Spleen (tissue), 11 donors: ENCODE measurements around the gene POLR2I. TPM values are rescaled to one million over a fixed set of nuclear protein-coding genes. Genes with fewer than 3 reads are reported as not detected.

Experiments
- DNase-seq: peaks from one replicate; pipeline ENCODE4 v3.0.0-alpha.2; 2020
- H3K27ac ChIP-seq, 8 donors: fragments of 200-600 bp; sonication (generic) in 7 of 8; 1 replicate in 4 of 8; 2 replicates in 4 of 8; pipeline versions ENCODE4 v1.5.0 to v1.8.0; 2016 to 2021; ENCODE audit warnings: inconsistent platforms in 4 of 8, mild to moderate bottlenecking in 4 of 8, moderate library complexity in 1 of 8
- H3K27me3 ChIP-seq, 7 donors: fragments of 200-600 bp; sonication (generic) in 6 of 7; replicated peaks in 1 of 7; 1 replicate in 4 of 7; 2 replicates in 3 of 7; pipeline versions ENCODE4 v1.5.0 to v1.8.0; 2016 to 2021; ENCODE audit warnings: inconsistent platforms in 3 of 7, mild to moderate bottlenecking in 1 of 7
- H3K36me3 ChIP-seq, 6 donors: fragments of 200-600 bp; sonication (generic) in 5 of 6; 1 replicate in 4 of 6; 2 replicates in 2 of 6; pipeline versions ENCODE4 v1.5.0 to v1.8.0; 2016 to 2021; ENCODE audit warnings: inconsistent platforms in 2 of 6
- H3K4me1 ChIP-seq, 6 donors: fragments of 200-600 bp; sonication (generic) in 5 of 6; 1 replicate in 3 of 6; 2 replicates in 3 of 6; pipeline versions ENCODE4 v1.5.0 to v1.8.0; 2016 to 2021; ENCODE audit warnings: inconsistent platforms in 3 of 6
- H3K4me3 ChIP-seq, 8 donors: fragments of 200-600 bp; sonication (generic) in 7 of 8; 1 replicate in 4 of 8; 2 replicates in 4 of 8; pipeline versions ENCODE4 v1.5.0 to v1.8.0; 2016 to 2021; ENCODE audit warnings: inconsistent platforms in 4 of 8, mild to moderate bottlenecking in 4 of 8, moderate library complexity in 2 of 8
- H3K9me3 ChIP-seq, 8 donors: fragments of 200-600 bp; sonication (generic) in 7 of 8; 1 replicate in 4 of 8; 2 replicates in 4 of 8; pipeline versions ENCODE4 v1.5.0 to v1.8.0; 2016 to 2021; ENCODE audit warnings: inconsistent platforms in 4 of 8
- CTCF ChIP-seq, 11 experiments: fragments of 200-600 bp in 7 of 11; fragments of 450-650 bp in 4 of 11; sonication (generic) in 4 of 11; IDR thresholded peaks in 8 of 11; conservative IDR thresholded peaks in 3 of 11; 1 replicate in 7 of 11; 2 replicates in 4 of 11; pipeline versions ENCODE4 v1.4.0 to v1.8.0; 2016 to 2021; ENCODE audit warnings: antibody characterized with exemption in 11 of 11, inconsistent platforms in 4 of 11, mild to moderate bottlenecking in 1 of 11
- POLR2A ChIP-seq, 3 donors: fragments of 450-650 bp; IDR thresholded peaks; one replicate each; pipeline ENCODE4 v1.5.1; 2017; ENCODE audit warnings: antibody characterized with exemption in 3 of 3, mild to moderate bottlenecking in 1 of 3
- POLR2AphosphoS5 ChIP-seq, 3 donors: sonication (generic); formaldehyde crosslinking; IDR thresholded peaks; one replicate each; pipeline ENCODE4 v1.5.1; 2017; ENCODE audit warnings: antibody characterized with exemption in 3 of 3
- WGBS, 5 donors: extraction: QIAGEN DNeasy Blood & Tissue Kit in 3 of 5; methylation state at CpG; one replicate each; pipeline versions ENCODE4 v1.1.5 to v1.1.7; 2013 to 2018; 5-methylcytosine and 5-hydroxymethylcytosine counted together
- intact Hi-C: fragments of 100-400 bp; cut with DNase I; formaldehyde crosslinking; loops from one replicate; pipeline ENCODE4 v1.15.0; 2023; ENCODE audit warnings: low total_unique reads
- polyA plus RNA-seq, 3 donors: library from polyadenylated mRNA; stranded (reverse); fragments of 200-250 nt; gene quantifications; one replicate each; pipeline ENCODE4 v1.2.1, GENCODE V29; 2013
- total RNA-seq, 7 donors: library from RNA; depleted of rRNA in 3 of 7; stranded (reverse); fragments of >200 nt in 3 of 7; fragmentation: NEBNext Ultra II Directional in 4 of 7; extraction: Animal tissue kit (Norgen Biotek cat#: 25700) in 4 of 7; gene quantifications; one replicate each; pipeline versions ENCODE4 v1.1.0 to v1.2.1, GENCODE V29; 2016 to 2021
- donor health status: healthy with polysubstance abuse.
- donor health status: DM: no; HTN: no; CAD: no; lungs with moderate emphysema.
- donor health status: DM: no; HTN: no; CAD: no.
- donor health status: Bipolar disorder and iron deficiency.
- donor health status: healthy.
- donor health status: DM: no; HTN: no; CAD: no.
- donor health status: DM: yes; HTN: yes; CAD: no.

The POLR2I gene
- total and polyA plus RNA-seq, 10 donors: 23.1 to 60.3 (median 38.3) TPM

- no peaks in the 10 kb centered on the region for H3K9me3 ChIP-seq
- no peak for DNase-seq
- TF ChIP-seq POLR2A (IDR thresholded peaks at IDR 0.05) (no peak), CTCF (IDR thresholded peaks at IDR 0.05 in 8 of 11, conservative IDR thresholded peaks at IDR 0.05 in 3 of 11) (no peak), POLR2AphosphoS5 (IDR thresholded peaks at IDR 0.05) (no peak)
- H3K27me3 ChIP-seq: no peaks in the 10 kb centered on the region
- H3K27ac ChIP-seq: no peak overlapping the region
- peaks cover 0 to 92% (median 0%) of the 10 kb centered on the region in 6 donors for H3K36me3 ChIP-seq
- 70 to 82% (median 74%) methylated on average over 5 of the region's 5 CpGs for WGBS, 5 donors
- H3K4me3 ChIP-seq: no peak overlapping the region
- peaks cover 0 to 15% (median 0%) of the 10 kb centered on the region in 6 donors for H3K4me1 ChIP-seq
- intact Hi-C loops: no loop called here
Measured at GRCh38 chr19:36093146-36093662, 21.5 kb downstream of the POLR2I start.

GRCh38 chr19:36092566-36092965 is 22.1 kb downstream of the POLR2I start:
- H3K4me1 ChIP-seq: peaks cover 0 to 8% (median 0%) of the 10 kb centered on the region in 6 donors
- H3K36me3 ChIP-seq: peaks cover 0 to 98% (median 0%) of the 10 kb centered on the region in 6 donors
- DNase-seq: no peak
- no peaks in the 10 kb centered on the region for H3K9me3 ChIP-seq
- intact Hi-C loops: no loop called here
- H3K27ac ChIP-seq: no peak overlapping the region
- 97 to 98% (median 97%) methylated on average over 7 of the region's 7 CpGs for WGBS, 5 donors
- no peaks in the 10 kb centered on the region for H3K27me3 ChIP-seq
- H3K4me3 ChIP-seq: no peak overlapping the region
- TF ChIP-seq POLR2A (IDR thresholded peaks at IDR 0.05): no peak
- no peak for TF ChIP-seq POLR2AphosphoS5 (IDR thresholded peaks at IDR 0.05)
- TF ChIP-seq CTCF (IDR thresholded peaks at IDR 0.05 in 8 of 11, conservative IDR thresholded peaks at IDR 0.05 in 3 of 11): no peak

GRCh38 chr19:36090910-36091695 is 23.6 kb downstream of the POLR2I start:
- Histone ChIP-seq H3K4me1 (no peaks in the 10 kb centered on the region), H3K4me3 (no peak overlapping the region), H3K9me3 (no peaks in the 10 kb centered on the region), H3K27me3 (no peaks in the 10 kb centered on the region), H3K27ac (no peak overlapping the region), H3K36me3 (peaks cover 0 to 100% (median 0%) of the 10 kb centered on the region in 6 donors)
- intact Hi-C loops: no loop called here
- DNase-seq: no peak
- WGBS, 5 donors: 81 to 100% (median 90%) methylated on average over 10 to 13 of the region's 13 CpGs
- TF ChIP-seq POLR2AphosphoS5 (IDR thresholded peaks at IDR 0.05): no peak
- TF ChIP-seq POLR2A (IDR thresholded peaks at IDR 0.05): no peak
- no peak for TF ChIP-seq CTCF (IDR thresholded peaks at IDR 0.05 in 8 of 11, conservative IDR thresholded peaks at IDR 0.05 in 3 of 11)

- no peaks in the 10 kb centered on the region for H3K9me3 ChIP-seq
- no peak overlapping the region for H3K4me3 ChIP-seq
- DNase-seq: no peak
- WGBS, 5 donors: 93 to 98% (median 97%) methylated on average over 4 to 5 of the region's 5 CpGs
- H3K27ac ChIP-seq: no peak overlapping the region
- intact Hi-C loops: no loop called here
- H3K4me1 ChIP-seq: no peaks in the 10 kb centered on the region
- TF ChIP-seq CTCF (IDR thresholded peaks at IDR 0.05 in 8 of 11, conservative IDR thresholded peaks at IDR 0.05 in 3 of 11) (no peak), POLR2A (IDR thresholded peaks at IDR 0.05) (no peak), POLR2AphosphoS5 (IDR thresholded peaks at IDR 0.05) (no peak)
- no peaks in the 10 kb centered on the region for H3K27me3 ChIP-seq
- H3K36me3 ChIP-seq: peaks cover 0 to 98% (median 0%) of the 10 kb centered on the region in 6 donors
Measured at GRCh38 chr19:36089847-36090246, 24.8 kb downstream of the POLR2I start.
